HG02642 (cell line): ENCODE data around the gene GPRC5B.

Source experiments
- ATAC-seq: cut with Tn5 transposase; IDR thresholded peaks from one replicate; pipeline ENCODE4 v1.9.1; 2021; ENCODE audit warnings: mild to moderate bottlenecking; ENCODE audit not compliant: unreplicated experiment, poor library complexity

GPRC5B gene

GRCh38 chr16:19898924-19899604 lies 14.4 kb upstream of the GPRC5B start:
- no peak for ATAC-seq

- no peak for ATAC-seq
Observed at GRCh38 chr16:19898166-19898565, 13.5 kb upstream of the GPRC5B start.

GRCh38 chr16:19896951-19897350 lies 12.3 kb upstream of the GPRC5B start:
- ATAC-seq, result no peak

- no peak for ATAC-seq
Observed at GRCh38 chr16:19894586-19894985, 9.9 kb upstream of the GPRC5B start.

GRCh38 chr16:19892902-19893301 lies 8.3 kb upstream of the GPRC5B start:
- ATAC-seq, result no peak

GRCh38 chr16:19890901-19891300 lies 6.3 kb upstream of the GPRC5B start:
- ATAC-seq, result no peak

GRCh38 chr16:19888834-19889233 lies 4.2 kb upstream of the GPRC5B start:
- ATAC-seq, result no peak

GRCh38 chr16:19886073-19886941 lies 1.7 kb upstream of the GPRC5B start:
- no peak for ATAC-seq

GRCh38 chr16:19885451-19886072 lies 914 bp upstream of the GPRC5B start:
- ATAC-seq, result no peak

GRCh38 chr16:19883966-19884485 lies 622 bp downstream of the GPRC5B start:
- no peak for ATAC-seq

GRCh38 chr16:19883296-19883965 lies 1.2 kb downstream of the GPRC5B start:
- ATAC-seq, result no peak

- no peak for ATAC-seq
Observed at GRCh38 chr16:19882646-19883045, 2.0 kb downstream of the GPRC5B start.

GRCh38 chr16:19882186-19882585 lies 2.5 kb downstream of the GPRC5B start:
- no peak for ATAC-seq

- ATAC-seq, result no peak
Observed at GRCh38 chr16:19881783-19882182, 2.9 kb downstream of the GPRC5B start.

- no peak for ATAC-seq
Observed at GRCh38 chr16:19881028-19881427, 3.6 kb downstream of the GPRC5B start.

GRCh38 chr16:19879241-19879792 lies 5.3 kb downstream of the GPRC5B start:
- no peak for ATAC-seq

- no peak for ATAC-seq
Observed at GRCh38 chr16:19878757-19879156, 5.9 kb downstream of the GPRC5B start.

GRCh38 chr16:19876501-19877059 lies 8.1 kb downstream of the GPRC5B start:
- no peak for ATAC-seq

GRCh38 chr16:19875900-19876299 lies 8.7 kb downstream of the GPRC5B start:
- no peak for ATAC-seq
